Gastrocnemius medialis (tissue), 4 donors: Measurements from ENCODE around the gene TRIM15. TPM values are rescaled to one million over a fixed set of nuclear protein-coding genes. Genes with fewer than 3 reads are reported as not detected.
"Not testable (repeated sequence)": the region's sequence is repeated elsewhere in the genome, so short reads cannot be mapped to it uniquely, and the experiment has no call there.

Experiments
- ATAC-seq, 2 donors: fragments of 150-250 bp; one replicate each; pipeline ENCODE4 v1.9.1; 2016
- DNase-seq, 2 donors: peaks; one replicate each; pipeline ENCODE4 v3.0.0-alpha.2; 2019
- H3K27ac ChIP-seq, 4 donors: fragments of 200-600 bp; sonication (generic); 1 replicate in 1 of 4; 2 replicates in 3 of 4; pipeline ENCODE4 v1.5.1; 2016 to 2018; ENCODE audit warnings: mild to moderate bottlenecking in 2 of 4, moderate library complexity in 1 of 4
- H3K27me3 ChIP-seq, 3 donors: fragments of 200-600 bp; sonication (generic) in 2 of 3; 1 replicate in 1 of 3; 2 replicates in 2 of 3; pipeline versions ENCODE4 v1.5.1 to v1.6.0; 2016 to 2019; ENCODE audit warnings: mild to moderate bottlenecking in 1 of 3, moderate library complexity in 1 of 3
- H3K36me3 ChIP-seq, 2 donors: fragments of 200-600 bp; sonication (generic) in 1 of 2; one replicate each; pipeline ENCODE4 v1.5.1; 2017 to 2018
- H3K4me1 ChIP-seq, 2 donors: fragments of 200-600 bp; sonication (generic) in 1 of 2; one replicate each; pipeline ENCODE4 v1.5.1; 2016 to 2017; ENCODE audit warnings: mild to moderate bottlenecking in 2 of 2
- H3K4me3 ChIP-seq, 4 donors: fragments of 200-600 bp; sonication (generic) in 3 of 4; 1 replicate in 1 of 4; 2 replicates in 3 of 4; pipeline ENCODE4 v1.5.1; 2016 to 2019; ENCODE audit warnings: mild to moderate bottlenecking in 2 of 4
- H3K9me3 ChIP-seq, 3 donors: fragments of 200-600 bp; sonication (generic) in 2 of 3; 1 replicate in 1 of 3; 2 replicates in 2 of 3; pipeline ENCODE4 v1.5.1; 2016 to 2019
- POLR2A ChIP-seq, 2 donors: fragments of 450-650 bp; IDR thresholded peaks; one replicate each; pipeline ENCODE4 v1.6.1; 2017; ENCODE audit warnings: antibody characterized with exemption in 2 of 2, mild to moderate bottlenecking in 2 of 2, moderate library complexity in 2 of 2
- in situ Hi-C, 4 donors: fragments of 200-750 bp; cut with MboI; loops; one replicate each; pipeline versions ENCODE4 v1.15.0 to v1.8.0; 2017; ENCODE audit warnings: low sequenced_read_pairs in 4 of 4
- intact Hi-C: fragments of 100-400 bp; cut with DNase I; formaldehyde crosslinking; loops from one replicate; pipeline ENCODE4 v1.15.1; 2023; ENCODE audit warnings: low total_unique reads
- total RNA-seq, 4 donors: library from RNA; depleted of rRNA; stranded (reverse); fragments of >200 nt; gene quantifications; one replicate each; pipeline versions ENCODE4 v1.1.0 to v1.2.3, GENCODE V29; 2016
- TF ChIP-seq, protein P1 (sequence below), 5 experiments: fragments of 450-650 bp in 3 of 5; fragments of 200-600 bp in 2 of 5; sonication (generic) in 2 of 5; IDR thresholded peaks in 4 of 5; conservative IDR thresholded peaks in 1 of 5; 1 replicate in 4 of 5; 2 replicates in 1 of 5; pipeline ENCODE4 v1.5.1; 2016 to 2019; ENCODE audit warnings: antibody characterized with exemption in 5 of 5, mild to moderate bottlenecking in 3 of 5, moderate library complexity in 3 of 5

Gene TRIM15
- total RNA-seq, 4 donors from 2014 or later: 0.12 TPM; not detected in 3

DNA sequence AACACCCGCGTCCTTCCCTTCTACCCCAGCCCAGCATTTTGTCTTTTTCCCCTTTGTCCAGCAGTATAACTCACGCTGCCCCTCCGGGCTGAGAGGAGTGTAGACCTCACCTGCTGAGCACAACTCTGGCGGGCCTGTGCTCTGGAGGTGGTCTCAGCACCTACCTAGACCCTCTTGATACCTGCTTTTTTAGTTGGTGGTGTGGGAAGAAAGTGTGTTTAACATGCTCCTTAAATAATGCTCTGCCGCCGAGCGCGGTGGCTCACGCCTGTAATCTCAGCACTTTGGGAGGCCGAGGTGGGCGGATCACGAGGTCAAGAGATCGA lies 51.3 kb downstream of the TRIM15 start:
- Histone ChIP-seq H3K4me3 (peak overlapping the region; percentile 62 to 100 (median 92)), H3K27ac (peak overlapping the region; percentile 91 to 95 (median 92)), H3K27me3 (no peaks in the 10 kb centered on the region), H3K36me3 (no peaks in the 10 kb centered on the region), H3K9me3 (no peaks in the 10 kb centered on the region), H3K4me1 (peaks cover 19 to 20% of the 10 kb centered on the region in 2 donors)
- no peak for ATAC-seq
- intact Hi-C loops: no loop called here
- TF ChIP-seq POLR2A (IDR thresholded peaks at IDR 0.05): no peak
- TF ChIP-seq, protein P1, sequence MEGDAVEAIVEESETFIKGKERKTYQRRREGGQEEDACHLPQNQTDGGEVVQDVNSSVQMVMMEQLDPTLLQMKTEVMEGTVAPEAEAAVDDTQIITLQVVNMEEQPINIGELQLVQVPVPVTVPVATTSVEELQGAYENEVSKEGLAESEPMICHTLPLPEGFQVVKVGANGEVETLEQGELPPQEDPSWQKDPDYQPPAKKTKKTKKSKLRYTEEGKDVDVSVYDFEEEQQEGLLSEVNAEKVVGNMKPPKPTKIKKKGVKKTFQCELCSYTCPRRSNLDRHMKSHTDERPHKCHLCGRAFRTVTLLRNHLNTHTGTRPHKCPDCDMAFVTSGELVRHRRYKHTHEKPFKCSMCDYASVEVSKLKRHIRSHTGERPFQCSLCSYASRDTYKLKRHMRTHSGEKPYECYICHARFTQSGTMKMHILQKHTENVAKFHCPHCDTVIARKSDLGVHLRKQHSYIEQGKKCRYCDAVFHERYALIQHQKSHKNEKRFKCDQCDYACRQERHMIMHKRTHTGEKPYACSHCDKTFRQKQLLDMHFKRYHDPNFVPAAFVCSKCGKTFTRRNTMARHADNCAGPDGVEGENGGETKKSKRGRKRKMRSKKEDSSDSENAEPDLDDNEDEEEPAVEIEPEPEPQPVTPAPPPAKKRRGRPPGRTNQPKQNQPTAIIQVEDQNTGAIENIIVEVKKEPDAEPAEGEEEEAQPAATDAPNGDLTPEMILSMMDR (IDR thresholded peaks at IDR 0.05 in 4 of 5, conservative IDR thresholded peaks at IDR 0.05 in 1 of 5): no peak
- in situ Hi-C loops: loop anchor here in 1 of 4 donors (10.0 kb wide), 1 partner anchor 110 kb away; the partner anchor contains the start of gene TRIM39
- DNase-seq: no peak

DNA sequence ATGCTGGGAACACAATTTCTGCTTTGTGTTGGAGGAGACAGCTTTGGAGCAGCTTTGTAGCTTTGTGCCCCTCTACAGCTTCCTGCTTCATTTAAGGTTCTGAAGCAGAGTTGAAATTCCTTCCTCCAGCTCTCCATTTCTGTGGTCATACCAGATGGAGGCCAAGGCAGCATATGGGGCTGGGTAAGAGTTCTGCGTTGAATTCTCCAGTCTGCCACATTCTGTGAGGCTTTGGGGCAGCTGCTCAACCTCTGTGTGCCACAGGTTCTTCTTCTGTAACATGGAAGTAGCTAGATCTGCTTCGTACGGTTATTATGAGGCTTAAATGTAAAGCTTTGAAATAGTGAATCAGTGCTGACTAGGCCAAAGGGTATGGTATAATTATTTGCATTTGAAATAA lies 52.8 kb downstream of the TRIM15 start:
- Histone ChIP-seq H3K4me1 (peaks cover 15 to 20% of the 10 kb centered on the region in 2 donors), H3K9me3 (no peaks in the 10 kb centered on the region), H3K27me3 (no peaks in the 10 kb centered on the region), H3K4me3 (no peak overlapping the region), H3K36me3 (no peaks in the 10 kb centered on the region), H3K27ac (no peak overlapping the region)
- intact Hi-C loops: loop anchor here (5.0 kb wide), 1 partner anchor 181 kb away; no protein-coding TSS in a partner anchor
- in situ Hi-C loops: loop anchor here in 1 of 4 donors (10.0 kb wide), 1 partner anchor 109 kb away; the partner anchor contains the start of gene TRIM39
- ATAC-seq: no peak
- TF ChIP-seq, protein P1 (IDR thresholded peaks at IDR 0.05 in 4 of 5, conservative IDR thresholded peaks at IDR 0.05 in 1 of 5): no peak
- no peak for TF ChIP-seq POLR2A (IDR thresholded peaks at IDR 0.05)
- DNase-seq: no peak

DNA sequence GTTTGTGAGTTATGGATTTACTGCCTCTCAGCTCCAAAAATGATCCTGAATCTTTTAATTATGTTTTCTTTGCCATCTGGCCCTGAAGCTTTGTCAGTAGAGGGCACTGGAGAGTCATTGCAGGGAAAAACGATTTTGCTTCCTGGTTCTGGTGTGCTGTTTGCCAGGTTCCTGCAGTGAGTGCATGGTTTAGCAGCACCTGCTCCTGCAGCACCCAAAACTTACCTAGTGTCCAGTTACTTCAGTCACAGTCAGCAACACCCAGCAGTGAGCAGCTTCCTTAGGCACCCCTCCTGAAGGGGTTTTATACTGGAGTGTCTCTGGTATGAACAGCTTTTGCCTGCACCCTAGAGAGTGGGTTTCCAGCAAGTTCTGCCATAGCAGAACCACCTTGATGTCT lies 55.9 kb downstream of the TRIM15 start:
- no peak for ATAC-seq
- TF ChIP-seq, protein P1 (IDR thresholded peaks at IDR 0.05 in 4 of 5, conservative IDR thresholded peaks at IDR 0.05 in 1 of 5): peak; percentile 18 to 77 (median 43)
- no peak for TF ChIP-seq POLR2A (IDR thresholded peaks at IDR 0.05)
- H3K36me3 ChIP-seq: no peaks in the 10 kb centered on the region
- in situ Hi-C loops (loop anchor here in 1 of 4 donors (10.0 kb wide), 1 partner anchor 106 kb away; the partner anchor contains the start of gene TRIM39), intact Hi-C loops (loop anchor here (5.0 kb wide), 1 partner anchor 178 kb away; no protein-coding TSS in a partner anchor)
- H3K27ac ChIP-seq: no peak overlapping the region
- no peak for DNase-seq
- peaks cover 0 to 4% of the 10 kb centered on the region in 2 donors for H3K4me1 ChIP-seq
- H3K27me3 ChIP-seq: no peaks in the 10 kb centered on the region
- no peak overlapping the region for H3K4me3 ChIP-seq
- peaks cover 0 to 3% (median 0%) of the 10 kb centered on the region in 3 donors for H3K9me3 ChIP-seq

DNA sequence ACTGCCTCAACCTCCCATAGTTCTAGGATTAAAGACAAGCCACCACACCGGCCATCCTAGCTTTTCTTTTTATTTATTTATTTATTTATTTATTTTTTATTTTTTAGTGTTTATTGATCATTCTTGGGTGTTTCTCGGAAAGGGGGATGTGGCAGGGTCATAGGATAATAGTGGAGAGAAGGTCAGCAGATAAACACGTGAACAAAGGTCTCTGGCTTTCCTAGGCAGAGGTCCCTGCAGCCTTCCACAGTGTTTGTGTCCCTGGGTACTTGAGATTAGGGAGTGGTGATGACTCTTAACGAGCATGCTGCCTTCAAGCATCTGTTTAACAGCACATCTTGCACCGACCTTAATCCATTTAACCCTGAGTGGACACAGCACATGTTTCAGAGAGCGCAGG lies 58.0 kb downstream of the TRIM15 start:
- intact Hi-C loops, H3K4me1 ChIP-seq, H3K27ac ChIP-seq, ATAC-seq, in situ Hi-C loops, H3K27me3 ChIP-seq, H3K4me3 ChIP-seq, DNase-seq, H3K9me3 ChIP-seq, H3K36me3 ChIP-seq: not testable (repeated sequence)

DNA sequence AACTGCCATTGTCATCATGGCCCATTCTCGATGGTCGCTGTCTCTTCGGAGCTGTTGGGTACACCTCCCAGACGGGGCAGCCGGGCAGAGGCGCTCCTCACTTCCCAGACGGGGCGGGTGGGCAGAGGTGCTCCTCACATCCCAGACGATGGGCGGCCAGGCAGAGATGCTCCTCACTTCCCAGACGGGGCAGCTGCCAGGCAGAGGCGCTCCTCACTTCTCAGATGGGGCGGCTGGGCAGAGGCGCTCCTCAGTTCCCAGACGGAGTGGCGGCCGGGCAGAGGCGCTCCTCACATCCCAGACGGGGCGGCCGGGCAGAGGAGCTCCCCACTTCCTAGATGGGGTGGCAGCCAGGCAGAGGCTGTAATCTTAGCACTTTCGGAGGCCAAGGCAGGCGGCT lies 58.6 kb downstream of the TRIM15 start:
- ATAC-seq, H3K4me1 ChIP-seq, H3K4me3 ChIP-seq, H3K9me3 ChIP-seq, H3K36me3 ChIP-seq, H3K27me3 ChIP-seq, intact Hi-C loops, DNase-seq, H3K27ac ChIP-seq, in situ Hi-C loops: not testable (repeated sequence)

Other genes with a start within 250 kb of the TRIM15 start
- 100 to 1,000 TPM; 149 to 161 (median 154) TPM for gene HLA-A, start 221.0 kb upstream of the TRIM15 start, total RNA-seq
- gene POLR1H, start 102.3 kb upstream of the TRIM15 start, total RNA-seq: 10 to 100 TPM; 23.8 to 41.6 (median 27.9) TPM
- 10 to 100 TPM; 34.0 to 72.4 (median 49.9) TPM for gene PPP1R11, start 96.3 kb upstream of the TRIM15 start, total RNA-seq
- not detected for gene RNF39, start 87.8 kb upstream of the TRIM15 start, total RNA-seq
- under 1 TPM in 1 of 4 donors, not detected in 3; 0.39 TPM for gene TRIM31, start 50.5 kb upstream of the TRIM15 start, total RNA-seq
- not detected for gene TRIM40, start 27.4 kb upstream of the TRIM15 start, total RNA-seq
- not detected for gene TRIM10, start 2.3 kb upstream of the TRIM15 start, total RNA-seq
- gene TRIM26, start 49.9 kb downstream of the TRIM15 start, total RNA-seq: 10 to 100 TPM; 22.8 to 30.9 (median 25.1) TPM
- 10 to 100 TPM; 12.3 to 21.5 (median 14.9) TPM for gene TRIM39, start 163.4 kb downstream of the TRIM15 start, total RNA-seq
- 100 to 1,000 TPM in 1 of 4 donors, 10 to 100 TPM in 3; 44.5 to 103 (median 85.4) TPM for gene RPP21, start 181.6 kb downstream of the TRIM15 start, total RNA-seq